ENCODE results near the gene RGS3. TPM values are rescaled to one million over a fixed set of nuclear protein-coding genes. Genes with fewer than 3 reads are reported as not detected.

RGS3 gene
- total and polyA plus RNA-seq, 2 of the 13 experiments (the other 11 are each of a cell fraction or from before 2014, with no cell fraction given): 17.1 to 28.8 TPM

DNA sequence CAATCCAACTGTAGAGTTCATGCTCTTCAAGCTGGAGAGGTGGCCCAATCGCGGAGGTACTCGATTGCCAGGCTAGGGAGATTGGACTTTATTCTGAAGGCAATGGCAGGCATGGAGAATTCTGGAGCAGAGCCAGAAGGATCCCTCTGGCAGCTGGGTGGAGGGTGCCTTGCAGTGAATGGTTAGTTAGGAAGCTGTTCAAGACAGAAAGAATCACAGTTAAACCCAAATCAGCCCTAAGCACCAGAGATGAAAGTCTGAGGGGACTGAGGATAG lies 182.4 kb downstream of the RGS3 start:
- no TSS peak for BruUV-seq (replicated peaks)
- no peak for TF ChIP-seq ZNF614 (CRISPR knock-in tag; IDR thresholded peaks at IDR 0.05; ENCODE audit: borderline replicate concordance)
- no peak for TF ChIP-seq ZNF326 (CRISPR knock-in tag; IDR thresholded peaks at IDR 0.05; ENCODE audit: borderline replicate concordance)
- TF ChIP-seq CBX1 (IDR thresholded peaks at IDR 0.05; ENCODE audit: low read depth): no peak
- TF ChIP-seq ZNF674 (CRISPR knock-in tag; IDR thresholded peaks at IDR 0.05; ENCODE audit: low read depth): no peak
- no peak for TF ChIP-seq TGIF2 (CRISPR knock-in tag; IDR thresholded peaks at IDR 0.05)
- TF ChIP-seq SRSF1 (optimal IDR thresholded peaks at IDR 0.05; ENCODE audit: low read depth, low read length): no peak
- TF ChIP-seq KLF9 (CRISPR knock-in tag; IDR thresholded peaks at IDR 0.05; ENCODE audit: low read depth): no peak
- no peak for TF ChIP-seq ZNF260 (CRISPR knock-in tag; IDR thresholded peaks at IDR 0.05; ENCODE audit: borderline replicate concordance, low read depth)
- no peak for TF ChIP-seq IKZF4 (CRISPR knock-in tag; IDR thresholded peaks at IDR 0.05; ENCODE audit: borderline replicate concordance, low read depth, not compliant biosample characterization)
- TF ChIP-seq, protein P1, sequence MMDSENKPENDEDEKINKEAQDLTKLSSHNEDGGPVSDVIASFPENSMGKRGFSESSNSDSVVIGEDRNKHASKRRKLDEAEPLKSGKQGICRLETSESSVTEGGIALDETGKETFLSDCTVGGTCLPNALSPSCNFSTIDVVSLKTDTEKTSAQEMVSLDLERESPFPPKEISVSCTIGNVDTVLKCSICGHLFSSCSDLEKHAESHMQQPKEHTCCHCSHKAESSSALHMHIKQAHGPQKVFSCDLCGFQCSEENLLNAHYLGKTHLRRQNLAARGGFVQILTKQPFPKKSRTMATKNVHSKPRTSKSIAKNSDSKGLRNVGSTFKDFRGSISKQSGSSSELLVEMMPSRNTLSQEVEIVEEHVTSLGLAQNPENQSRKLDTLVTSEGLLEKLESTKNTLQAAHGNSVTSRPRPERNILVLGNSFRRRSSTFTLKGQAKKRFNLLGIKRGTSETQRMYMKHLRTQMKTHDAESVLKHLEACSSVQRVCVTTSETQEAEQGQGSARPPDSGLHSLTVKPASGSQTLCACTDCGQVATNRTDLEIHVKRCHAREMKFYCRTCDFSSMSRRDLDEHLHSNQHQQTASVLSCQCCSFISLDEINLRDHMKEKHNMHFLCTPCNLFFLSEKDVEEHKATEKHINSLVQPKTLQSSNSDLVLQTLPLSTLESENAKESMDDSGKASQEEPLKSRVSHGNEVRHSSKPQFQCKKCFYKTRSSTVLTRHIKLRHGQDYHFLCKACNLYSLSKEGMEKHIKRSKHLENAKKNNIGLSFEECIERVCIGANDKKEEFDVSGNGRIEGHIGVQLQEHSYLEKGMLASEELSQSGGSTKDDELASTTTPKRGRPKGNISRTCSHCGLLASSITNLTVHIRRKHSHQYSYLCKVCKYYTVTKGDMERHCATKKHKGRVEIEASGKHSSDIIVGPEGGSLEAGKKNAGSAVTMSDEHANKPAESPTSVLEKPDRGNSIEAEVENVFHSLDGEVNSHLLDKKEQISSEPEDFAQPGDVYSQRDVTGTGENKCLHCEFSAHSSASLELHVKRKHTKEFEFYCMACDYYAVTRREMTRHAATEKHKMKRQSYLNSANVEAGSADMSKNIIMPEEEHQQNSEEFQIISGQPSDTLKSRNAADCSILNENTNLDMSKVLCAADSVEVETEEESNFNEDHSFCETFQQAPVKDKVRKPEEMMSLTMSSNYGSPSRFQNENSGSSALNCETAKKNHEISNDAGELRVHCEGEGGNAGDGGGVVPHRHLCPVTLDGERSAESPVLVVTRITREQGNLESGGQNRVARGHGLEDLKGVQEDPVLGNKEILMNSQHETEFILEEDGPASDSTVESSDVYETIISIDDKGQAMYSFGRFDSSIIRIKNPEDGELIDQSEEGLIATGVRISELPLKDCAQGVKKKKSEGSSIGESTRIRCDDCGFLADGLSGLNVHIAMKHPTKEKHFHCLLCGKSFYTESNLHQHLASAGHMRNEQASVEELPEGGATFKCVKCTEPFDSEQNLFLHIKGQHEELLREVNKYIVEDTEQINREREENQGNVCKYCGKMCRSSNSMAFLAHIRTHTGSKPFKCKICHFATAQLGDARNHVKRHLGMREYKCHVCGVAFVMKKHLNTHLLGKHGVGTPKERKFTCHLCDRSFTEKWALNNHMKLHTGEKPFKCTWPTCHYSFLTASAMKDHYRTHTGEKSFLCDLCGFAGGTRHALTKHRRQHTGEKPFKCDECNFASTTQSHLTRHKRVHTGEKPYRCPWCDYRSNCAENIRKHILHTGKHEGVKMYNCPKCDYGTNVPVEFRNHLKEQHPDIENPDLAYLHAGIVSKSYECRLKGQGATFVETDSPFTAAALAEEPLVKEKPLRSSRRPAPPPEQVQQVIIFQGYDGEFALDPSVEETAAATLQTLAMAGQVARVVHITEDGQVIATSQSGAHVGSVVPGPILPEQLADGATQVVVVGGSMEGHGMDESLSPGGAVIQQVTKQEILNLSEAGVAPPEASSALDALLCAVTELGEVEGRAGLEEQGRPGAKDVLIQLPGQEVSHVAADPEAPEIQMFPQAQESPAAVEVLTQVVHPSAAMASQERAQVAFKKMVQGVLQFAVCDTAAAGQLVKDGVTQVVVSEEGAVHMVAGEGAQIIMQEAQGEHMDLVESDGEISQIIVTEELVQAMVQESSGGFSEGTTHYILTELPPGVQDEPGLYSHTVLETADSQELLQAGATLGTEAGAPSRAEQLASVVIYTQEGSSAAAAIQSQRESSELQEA (CRISPR knock-in tag; IDR thresholded peaks at IDR 0.05; ENCODE audit: not compliant biosample characterization): no peak
- TF ChIP-seq, protein P2, sequence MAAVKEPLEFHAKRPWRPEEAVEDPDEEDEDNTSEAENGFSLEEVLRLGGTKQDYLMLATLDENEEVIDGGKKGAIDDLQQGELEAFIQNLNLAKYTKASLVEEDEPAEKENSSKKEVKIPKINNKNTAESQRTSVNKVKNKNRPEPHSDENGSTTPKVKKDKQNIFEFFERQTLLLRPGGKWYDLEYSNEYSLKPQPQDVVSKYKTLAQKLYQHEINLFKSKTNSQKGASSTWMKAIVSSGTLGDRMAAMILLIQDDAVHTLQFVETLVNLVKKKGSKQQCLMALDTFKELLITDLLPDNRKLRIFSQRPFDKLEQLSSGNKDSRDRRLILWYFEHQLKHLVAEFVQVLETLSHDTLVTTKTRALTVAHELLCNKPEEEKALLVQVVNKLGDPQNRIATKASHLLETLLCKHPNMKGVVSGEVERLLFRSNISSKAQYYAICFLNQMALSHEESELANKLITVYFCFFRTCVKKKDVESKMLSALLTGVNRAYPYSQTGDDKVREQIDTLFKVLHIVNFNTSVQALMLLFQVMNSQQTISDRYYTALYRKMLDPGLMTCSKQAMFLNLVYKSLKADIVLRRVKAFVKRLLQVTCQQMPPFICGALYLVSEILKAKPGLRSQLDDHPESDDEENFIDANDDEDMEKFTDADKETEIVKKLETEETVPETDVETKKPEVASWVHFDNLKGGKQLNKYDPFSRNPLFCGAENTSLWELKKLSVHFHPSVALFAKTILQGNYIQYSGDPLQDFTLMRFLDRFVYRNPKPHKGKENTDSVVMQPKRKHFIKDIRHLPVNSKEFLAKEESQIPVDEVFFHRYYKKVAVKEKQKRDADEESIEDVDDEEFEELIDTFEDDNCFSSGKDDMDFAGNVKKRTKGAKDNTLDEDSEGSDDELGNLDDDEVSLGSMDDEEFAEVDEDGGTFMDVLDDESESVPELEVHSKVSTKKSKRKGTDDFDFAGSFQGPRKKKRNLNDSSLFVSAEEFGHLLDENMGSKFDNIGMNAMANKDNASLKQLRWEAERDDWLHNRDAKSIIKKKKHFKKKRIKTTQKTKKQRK (IDR thresholded peaks at IDR 0.05; ENCODE audit: low read length): no peak
- no peak for TF ChIP-seq SRSF4 (IDR thresholded peaks at IDR 0.05; ENCODE audit: low read depth, low read length, poor library complexity, severe bottlenecking)
- TF ChIP-seq PRMT3 (CRISPR knock-in tag; IDR thresholded peaks at IDR 0.05; ENCODE audit: borderline replicate concordance, low read depth): no peak
- no peak for TF ChIP-seq U2AF1 (optimal IDR thresholded peaks at IDR 0.05; ENCODE audit: low read depth, low read length)
- no peak for TF ChIP-seq TP53 (CRISPR knock-in tag; conservative IDR thresholded peaks at IDR 0.05)

More for the DNA sequence above, 182.4 kb downstream of the RGS3 start:
- Histone ChIP-seq H3K36me3 (replicated peaks in 1 of 2; ENCODE audit: control insufficient read depth in 1 of 2, insufficient read depth in 2 of 2, low read length in 2 of 2) (no peaks in the 10 kb centered on the region), H3K9ac (ENCODE audit: insufficient read depth, low read depth, low read length) (no peak overlapping the region), H2AFZ (ENCODE audit: low read length) (no peak overlapping the region), H3K4me1 (ENCODE audit: insufficient read depth, low read length) (peaks cover 55% of the 10 kb centered on the region), H3K4me2 (ENCODE audit: low read depth, low read length) (no peak overlapping the region), H4K20me1 (ENCODE audit: insufficient read depth, low read length) (no peaks in the 10 kb centered on the region), H3K79me2 (ENCODE audit: insufficient read depth, low read length) (no peaks in the 10 kb centered on the region), H3K27ac (ENCODE audit: extremely low read length, insufficient read depth, low read length) (no peak overlapping the region), H3K27me3 (ENCODE audit: control insufficient read depth in 1 of 2, insufficient read depth in 2 of 2, low read length in 2 of 2) (no peaks in the 10 kb centered on the region; a peak in 2 of 5 replicates), H3K9me3 (ENCODE audit: low read length) (no peaks in the 10 kb centered on the region), H3K4me3 (replicated peaks in 1 of 3; ENCODE audit: insufficient read depth in 1 of 3, low read depth in 2 of 3, low read length in 3 of 3) (no peak overlapping the region)
- FAIRE-seq (no peak), ATAC-seq (no peak), DNase-seq (ENCODE audit: low spot score) (no peak)
- WGBS (ENCODE audit: low lambda C conversion rate): 0% methylated on average over 3 of the region's 3 CpGs
- ChIA-PET CTCF (ENCODE audit: low intra/inter-chr PET ratio, low total read pairs) (no interaction called here), POLR2A (no interaction called here)
- in situ Hi-C loops (cut with HindIII; ENCODE audit: extremely low pct_ligation_motif_present, low pct_unique_long_range_greater_than_20kb) (no loop called here), intact Hi-C loops (cut with micrococcal nuclease; ENCODE audit: unreplicated experiment) (no loop called here)
